GM11168 (cell line): Measurements from ENCODE around the gene TBC1D9B.
"Not testable (repeated sequence)": the region's sequence is repeated elsewhere in the genome, so short reads cannot be mapped to it uniquely, and the experiment has no call there.

Source experiments
- in situ Hi-C: fragments of 300-500 bp; cut with MboI; formaldehyde crosslinking; loops from one replicate; pipeline ENCODE4 v1.12.0; 2022; ENCODE audit warnings: low sequenced_read_pairs; ENCODE audit not compliant: unreplicated experiment

The TBC1D9B gene

GRCh38 chr5:179872055-179872827, 35.5 kb downstream of the TBC1D9B start:
- in situ Hi-C loops = no loop called here

- in situ Hi-C loops = not testable (repeated sequence)
Measured at GRCh38 chr5:179871533-179871932, 36.2 kb downstream of the TBC1D9B start.

GRCh38 chr5:179870952-179871351, 36.7 kb downstream of the TBC1D9B start:
- in situ Hi-C loops = no loop called here

- in situ Hi-C loops = no loop called here
Measured at GRCh38 chr5:179870403-179870903, 37.2 kb downstream of the TBC1D9B start.

- in situ Hi-C loops = no loop called here
Measured at GRCh38 chr5:179869641-179870402, 37.9 kb downstream of the TBC1D9B start.

GRCh38 chr5:179869101-179869500, 38.6 kb downstream of the TBC1D9B start:
- in situ Hi-C loops = no loop called here

GRCh38 chr5:179868541-179868940, 39.2 kb downstream of the TBC1D9B start:
- in situ Hi-C loops = no loop called here

- in situ Hi-C loops = no loop called here
Measured at GRCh38 chr5:179867476-179867875, 40.2 kb downstream of the TBC1D9B start.

GRCh38 chr5:179867079-179867465, 40.6 kb downstream of the TBC1D9B start:
- in situ Hi-C loops = no loop called here

GRCh38 chr5:179866241-179867078, 41.2 kb downstream of the TBC1D9B start:
- in situ Hi-C loops = no loop called here

- in situ Hi-C loops = no loop called here
Measured at GRCh38 chr5:179865491-179866240, 42.0 kb downstream of the TBC1D9B start.

GRCh38 chr5:179864686-179865085, 43.0 kb downstream of the TBC1D9B start:
- in situ Hi-C loops = no loop called here

GRCh38 chr5:179863449-179864085, 44.1 kb downstream of the TBC1D9B start:
- in situ Hi-C loops = no loop called here

GRCh38 chr5:179862891-179863290, 44.8 kb downstream of the TBC1D9B start:
- in situ Hi-C loops = no loop called here

GRCh38 chr5:179862296-179862695, 45.4 kb downstream of the TBC1D9B start:
- in situ Hi-C loops = no loop called here

GRCh38 chr5:179860301-179860700, 47.4 kb downstream of the TBC1D9B start:
- in situ Hi-C loops = no loop called here

- in situ Hi-C loops = no loop called here
Measured at GRCh38 chr5:179858586-179859427, 48.9 kb downstream of the TBC1D9B start, which contains the start of gene MRNIP. MRNIP (minus strand) TSS chr5:179858817; CDS start chr5:179858796, 21 bp downstream.

- in situ Hi-C loops = no loop called here
Measured at GRCh38 chr5:179858241-179858585, 49.5 kb downstream of the TBC1D9B start.
